ENCODE measurements around the gene HES2.

GRCh38 chr1:6384135-6384534 lies 35.6 kb downstream of the HES2 start:
- TF ChIP-seq CTCF (conservative IDR thresholded peaks at IDR 0.05; ENCODE audit: low read depth in 2 of 2) (no peak), POLR2AphosphoS5 (IDR thresholded peaks at IDR 0.05; ENCODE audit: low read depth) (no peak), CREB1 (CRISPR knock-in tag; IDR thresholded peaks at IDR 0.05; ENCODE audit: low read depth) (no peak)
